ENCODE results near the gene EVA1C. TPM values are rescaled to one million over a fixed set of nuclear protein-coding genes. Genes with fewer than 3 reads are reported as not detected.

EVA1C gene
- polyA plus RNA-seq, 1 donor from 2014 or later = 2.1 TPM

GRCh38 chr21:32547018-32547417 lies 134.5 kb downstream of the EVA1C start (continued):
- TF ChIP-seq REST (IDR thresholded peaks at IDR 0.05; ENCODE audit: borderline replicate concordance) = no peak
- no peak for TF ChIP-seq POLR2AphosphoS5 (IDR thresholded peaks at IDR 0.05)

- no peak overlapping the region for H3K9ac ChIP-seq (ENCODE audit: low read length)
- H3K4me2 ChIP-seq (ENCODE audit: low read length) = no peak overlapping the region
- no peak overlapping the region for H3K4me3 ChIP-seq (ENCODE audit: low read length)
- H3K36me3 ChIP-seq (ENCODE audit: insufficient read depth, low read length) = no peaks in the 10 kb centered on the region
- H3K27me3 ChIP-seq (ENCODE audit: insufficient read depth, low read depth, low read length) = no peaks in the 10 kb centered on the region
- no peaks in the 10 kb centered on the region for H3K9me3 ChIP-seq (ENCODE audit: low read length)
- no peak overlapping the region for H2AFZ ChIP-seq (ENCODE audit: low read depth, low read length)
- no peak overlapping the region for H3K27ac ChIP-seq (ENCODE audit: low read length)
- no peaks in the 10 kb centered on the region for H4K20me1 ChIP-seq (ENCODE audit: insufficient read depth)
- H3K9me2 ChIP-seq (ENCODE audit: insufficient read depth, low read length) = no peaks in the 10 kb centered on the region
- TF ChIP-seq EZH2 (IDR thresholded peaks at IDR 0.05; ENCODE audit: borderline replicate concordance, insufficient read depth, low read length, poor library complexity, severe bottlenecking) (no peak), RAD21 (conservative IDR thresholded peaks at IDR 0.05) (no peak)
- H3F3A ChIP-seq (ENCODE audit: insufficient read depth, low read length, poor library complexity, severe bottlenecking) = no peaks in the 10 kb centered on the region
- no peaks in the 10 kb centered on the region for H3K79me2 ChIP-seq (replicated peaks; ENCODE audit: insufficient read depth, low read length)
These were observed 136.5 kb downstream of the EVA1C start for GRCh38 chr21:32548978-32549377.

- TF ChIP-seq EZH2 (IDR thresholded peaks at IDR 0.05; ENCODE audit: borderline replicate concordance, insufficient read depth, low read length, poor library complexity, severe bottlenecking) = no peak
- no peak for TF ChIP-seq REST (IDR thresholded peaks at IDR 0.05; ENCODE audit: borderline replicate concordance)
- TF ChIP-seq RAD21 (conservative IDR thresholded peaks at IDR 0.05) = no peak
- TF ChIP-seq CTCF (IDR thresholded peaks at IDR 0.05; ENCODE audit: poor library complexity, severe bottlenecking) = no peak
- no peak for TF ChIP-seq EP300 (conservative IDR thresholded peaks at IDR 0.05; ENCODE audit: poor library complexity, severe bottlenecking)
- no peak for TF ChIP-seq SMC3 (conservative IDR thresholded peaks at IDR 0.05; ENCODE audit: poor library complexity)
- no peak for TF ChIP-seq TAF1 (IDR thresholded peaks at IDR 0.05; ENCODE audit: low read depth)
- TF ChIP-seq MXI1 (conservative IDR thresholded peaks at IDR 0.05; ENCODE audit: poor library complexity, severe bottlenecking) = no peak
- no peak for TF ChIP-seq POLR2AphosphoS5 (IDR thresholded peaks at IDR 0.05)
- Histone ChIP-seq H3K9ac (ENCODE audit: low read length) (no peak overlapping the region), H4K20me1 (ENCODE audit: insufficient read depth) (no peaks in the 10 kb centered on the region), H3K27ac (ENCODE audit: low read length) (no peak overlapping the region), H3K27me3 (ENCODE audit: insufficient read depth, low read depth, low read length) (no peaks in the 10 kb centered on the region), H3K9me3 (ENCODE audit: low read length) (no peaks in the 10 kb centered on the region), H3F3A (ENCODE audit: insufficient read depth, low read length, poor library complexity, severe bottlenecking) (no peaks in the 10 kb centered on the region), H3K4me3 (ENCODE audit: low read length) (no peak overlapping the region), H2AFZ (ENCODE audit: low read depth, low read length) (no peak overlapping the region), H3K4me2 (ENCODE audit: low read length) (no peak overlapping the region), H3K79me2 (replicated peaks; ENCODE audit: insufficient read depth, low read length) (no peaks in the 10 kb centered on the region), H3K36me3 (ENCODE audit: insufficient read depth, low read length) (no peaks in the 10 kb centered on the region), H3K9me2 (ENCODE audit: insufficient read depth, low read length) (no peaks in the 10 kb centered on the region)
These were observed 136.9 kb downstream of the EVA1C start for GRCh38 chr21:32549440-32549839.
